IPS-15b (cell line): ENCODE data around the gene CYP27A1.

Source experiments
- H3K27me3 ChIP-seq: one replicate; pipeline ENCODE4 v1.6.1; 2013; ENCODE audit warnings: low read length; ENCODE audit not compliant: control insufficient read depth, insufficient read depth
- H3K36me3 ChIP-seq: one replicate; pipeline ENCODE4 v1.6.1; 2013; ENCODE audit warnings: low read length; ENCODE audit not compliant: control insufficient read depth, insufficient read depth
- H3K4me1 ChIP-seq: one replicate; pipeline ENCODE4 v1.6.1; 2013; ENCODE audit warnings: mild to moderate bottlenecking, low read length; ENCODE audit not compliant: control insufficient read depth, insufficient read depth
- H3K4me3 ChIP-seq: one replicate; pipeline ENCODE4 v1.5.1; 2013; ENCODE audit warnings: low read depth, low read length
- H3K9ac ChIP-seq: one replicate; pipeline ENCODE4 v1.6.1; 2013; ENCODE audit warnings: low read depth, mild to moderate bottlenecking, low read length
- H3K9me3 ChIP-seq: one replicate; pipeline ENCODE4 v1.6.1; 2013; ENCODE audit warnings: mild to moderate bottlenecking, low read length; ENCODE audit not compliant: control insufficient read depth, insufficient read depth

The CYP27A1 gene

GRCh38 chr2:218814540-218815243, 32.7 kb downstream of the CYP27A1 start:
- Histone ChIP-seq H3K27me3 (no peaks in the 10 kb centered on the region), H3K4me3 (no peak overlapping the region), H3K9ac (no peak overlapping the region), H3K9me3 (no peaks in the 10 kb centered on the region), H3K36me3 (peaks cover 3% of the 10 kb centered on the region), H3K4me1 (no peaks in the 10 kb centered on the region)

- H3K9me3 ChIP-seq = no peaks in the 10 kb centered on the region
- peaks cover 3% of the 10 kb centered on the region for H3K36me3 ChIP-seq
Observed at GRCh38 chr2:218815244-218815637, 33.3 kb downstream of the CYP27A1 start.

GRCh38 chr2:218815649-218816048, 33.7 kb downstream of the CYP27A1 start:
- Histone ChIP-seq H3K36me3 (peaks cover 3% of the 10 kb centered on the region), H3K9me3 (no peaks in the 10 kb centered on the region), H3K4me1 (no peaks in the 10 kb centered on the region), H3K27me3 (no peaks in the 10 kb centered on the region), H3K9ac (no peak overlapping the region), H3K4me3 (no peak overlapping the region)

More at GRCh38 chr2:218815244-218815637, 33.3 kb downstream of the CYP27A1 start:
- no peak overlapping the region for H3K4me3 ChIP-seq
- no peaks in the 10 kb centered on the region for H3K27me3 ChIP-seq
- H3K9ac ChIP-seq = no peak overlapping the region
- no peaks in the 10 kb centered on the region for H3K4me1 ChIP-seq

- H3K9ac ChIP-seq = no peak overlapping the region
- H3K9me3 ChIP-seq = no peaks in the 10 kb centered on the region
- H3K27me3 ChIP-seq = no peaks in the 10 kb centered on the region
- H3K4me1 ChIP-seq = no peaks in the 10 kb centered on the region
- H3K36me3 ChIP-seq = peaks cover 3% of the 10 kb centered on the region
- H3K4me3 ChIP-seq = no peak overlapping the region
Observed at GRCh38 chr2:218816561-218817011, 34.6 kb downstream of the CYP27A1 start.

- H3K27me3 ChIP-seq = no peaks in the 10 kb centered on the region
- no peak overlapping the region for H3K4me3 ChIP-seq
- H3K4me1 ChIP-seq = no peaks in the 10 kb centered on the region
- no peak overlapping the region for H3K9ac ChIP-seq
- H3K36me3 ChIP-seq = no peaks in the 10 kb centered on the region
- H3K9me3 ChIP-seq = no peaks in the 10 kb centered on the region
Observed at GRCh38 chr2:218819093-218819492, 37.1 kb downstream of the CYP27A1 start.

GRCh38 chr2:218820746-218821369, 38.9 kb downstream of the CYP27A1 start:
- Histone ChIP-seq H3K36me3 (no peaks in the 10 kb centered on the region), H3K4me1 (no peaks in the 10 kb centered on the region), H3K9me3 (no peaks in the 10 kb centered on the region), H3K27me3 (no peaks in the 10 kb centered on the region), H3K9ac (no peak overlapping the region), H3K4me3 (no peak overlapping the region)

GRCh38 chr2:218821605-218822211, 39.8 kb downstream of the CYP27A1 start:
- Histone ChIP-seq H3K27me3 (no peaks in the 10 kb centered on the region), H3K4me1 (no peaks in the 10 kb centered on the region), H3K9me3 (no peaks in the 10 kb centered on the region), H3K36me3 (no peaks in the 10 kb centered on the region), H3K4me3 (no peak overlapping the region), H3K9ac (no peak overlapping the region)

- Histone ChIP-seq H3K36me3 (no peaks in the 10 kb centered on the region), H3K27me3 (no peaks in the 10 kb centered on the region), H3K4me1 (no peaks in the 10 kb centered on the region), H3K4me3 (no peak overlapping the region), H3K9ac (no peak overlapping the region), H3K9me3 (no peaks in the 10 kb centered on the region)
Observed at GRCh38 chr2:218822622-218823021, 40.7 kb downstream of the CYP27A1 start.

- H3K27me3 ChIP-seq = no peaks in the 10 kb centered on the region
- H3K9me3 ChIP-seq = no peaks in the 10 kb centered on the region
- no peaks in the 10 kb centered on the region for H3K4me1 ChIP-seq
- H3K9ac ChIP-seq = no peak overlapping the region
- no peaks in the 10 kb centered on the region for H3K36me3 ChIP-seq
- H3K4me3 ChIP-seq = no peak overlapping the region
Observed at GRCh38 chr2:218823196-218823855, 41.4 kb downstream of the CYP27A1 start.

GRCh38 chr2:218824004-218824403, 42.1 kb downstream of the CYP27A1 start:
- H3K27me3 ChIP-seq = no peaks in the 10 kb centered on the region
- H3K9me3 ChIP-seq = no peaks in the 10 kb centered on the region
- no peak overlapping the region for H3K9ac ChIP-seq
- no peak overlapping the region for H3K4me3 ChIP-seq
- no peaks in the 10 kb centered on the region for H3K36me3 ChIP-seq
- H3K4me1 ChIP-seq = no peaks in the 10 kb centered on the region

- H3K9me3 ChIP-seq = no peaks in the 10 kb centered on the region
- no peaks in the 10 kb centered on the region for H3K36me3 ChIP-seq
- no peak overlapping the region for H3K4me3 ChIP-seq
- H3K4me1 ChIP-seq = no peaks in the 10 kb centered on the region
- no peaks in the 10 kb centered on the region for H3K27me3 ChIP-seq
- H3K9ac ChIP-seq = no peak overlapping the region
Observed at GRCh38 chr2:218826791-218827190, 44.8 kb downstream of the CYP27A1 start.
